Endothelial cell of umbilical vein (primary cell): ENCODE measurements around the gene NPDC1. TPM values are rescaled to one million over a fixed set of nuclear protein-coding genes. Genes with fewer than 3 reads are reported as not detected.

Experiments
- BruUV-seq: library from RNA; stranded (reverse); fragments of 400-500 nt; replicated peaks from 2 replicates; lab custom pipeline; 2021; lab: Mats Ljungman, UMichigan
- CTCF ChIA-PET: fragments of 300-600, 350-600 bp; sonication (Branson Sonifier 250); formaldehyde crosslinking; loops from one replicate; lab custom pipeline; 2021; ENCODE audit warnings: antibody characterized with exemption, inconsistent platforms; lab: Charles Lee
- POLR2A ChIA-PET: fragments of 300-600, 350-600 bp; sonication (Branson Sonifier 250); formaldehyde crosslinking; loops from one replicate; lab custom pipeline; 2021; ENCODE audit warnings: antibody characterized with exemption, inconsistent platforms; lab: Charles Lee
- DNase-seq: peaks from one replicate; pipeline ENCODE4 v3.0.0-alpha.2; 2011; ENCODE audit warnings: low read depth, low spot score
- FAIRE-seq: peaks from 2 replicates; lab custom pipeline; 2011; peaks lifted over from hg19 to GRCh38; lab: Jason Lieb, UNC
- H2AFZ ChIP-seq: 2 replicates; pipeline ENCODE4 v1.6.0; 2012; ENCODE audit warnings: low read depth, low read length, control low read depth, inconsistent platforms
- H3K27ac ChIP-seq: 2 replicates; pipeline ENCODE4 v1.5.1; 2011; ENCODE audit warnings: low read depth, mild to moderate bottlenecking, control low read depth, low read length, moderate library complexity; ENCODE audit not compliant: insufficient read depth
- H3K27me3 ChIP-seq, 2 experiments: 2 replicates each; pipeline versions ENCODE4 v1.6.0 to v1.6.1; 2011; ENCODE audit warnings: low read length in 2 of 2, mixed read lengths in 1 of 2; ENCODE audit not compliant: control insufficient read depth in 2 of 2, insufficient read depth in 2 of 2
- H3K36me3 ChIP-seq, 2 experiments: 2 replicates in 1 of 2; 3 replicates in 1 of 2; pipeline ENCODE4 v1.5.1; 2011; ENCODE audit warnings: low read length in 2 of 2, mild to moderate bottlenecking in 1 of 2, moderate library complexity in 1 of 2; ENCODE audit not compliant: control insufficient read depth in 2 of 2, insufficient read depth in 2 of 2; ENCODE audit errors: extremely low read depth in 1 of 2
- H3K4me1 ChIP-seq: 3 replicates; pipeline ENCODE4 v1.5.1; 2011; ENCODE audit warnings: mild to moderate bottlenecking, low read length; ENCODE audit not compliant: control insufficient read depth, insufficient read depth; ENCODE audit errors: extremely low read depth
- H3K4me2 ChIP-seq: 2 replicates; pipeline ENCODE4 v1.6.1; 2011; ENCODE audit warnings: low read length, control low read depth, mixed read lengths; ENCODE audit not compliant: insufficient read depth
- H3K4me3 ChIP-seq, 3 experiments: fragments of 200-600 bp in 1 of 3; sonication (generic), shearing (Covaris generic) in 1 of 3; replicated peaks in 1 of 3; 2 replicates each; pipeline ENCODE4 v1.5.1; 2011 to 2016; ENCODE audit warnings: control low read depth in 3 of 3, low read length in 3 of 3, mild to moderate bottlenecking in 2 of 3, inconsistent platforms in 1 of 3, low read depth in 1 of 3, moderate library complexity in 1 of 3; ENCODE audit not compliant: insufficient read depth in 1 of 3
- H3K79me2 ChIP-seq: 2 replicates; pipeline ENCODE4 v1.6.0; 2012; ENCODE audit warnings: low read length, inconsistent platforms; ENCODE audit not compliant: control insufficient read depth, insufficient read depth
- H3K9ac ChIP-seq: replicated peaks from 2 replicates; pipeline ENCODE3; 2011; ENCODE audit warnings: low read length, control low read depth; ENCODE audit not compliant: insufficient read depth; ENCODE audit errors: extremely low read depth
- H3K9me1 ChIP-seq: replicated peaks from 3 replicates; pipeline ENCODE4 v1.6.0; 2011; ENCODE audit warnings: mild to moderate bottlenecking, low read length; ENCODE audit not compliant: control insufficient read depth, insufficient read depth; ENCODE audit errors: extremely low read depth
- H3K9me3 ChIP-seq: replicated peaks from 2 replicates; pipeline ENCODE4 v1.5.1; 2012; ENCODE audit warnings: low read length, inconsistent platforms; ENCODE audit not compliant: control insufficient read depth, insufficient read depth
- H4K20me1 ChIP-seq: replicated peaks from 2 replicates; pipeline ENCODE3; 2011; ENCODE audit warnings: mild to moderate bottlenecking, low read length; ENCODE audit not compliant: control insufficient read depth, insufficient read depth; ENCODE audit errors: extremely low read depth
- CTCF ChIP-seq, 2 donors: IDR thresholded peaks; 1 replicate in 1 of 2; 2 replicates in 1 of 2; pipeline ENCODE4 v1.5.1; 2011; ENCODE audit warnings: low read length in 2 of 2, mild to moderate bottlenecking in 2 of 2, moderate library complexity in 2 of 2, control low read depth in 1 of 2, inconsistent platforms in 1 of 2, low read depth in 1 of 2; ENCODE audit not compliant: insufficient read depth in 1 of 2; ENCODE audit errors: extremely low read depth in 1 of 2
- EZH2 ChIP-seq: IDR thresholded peaks from 2 replicates; pipeline ENCODE4 v1.6.1; 2012; ENCODE audit warnings: borderline replicate concordance, low read depth, mild to moderate bottlenecking, moderate library complexity, low read length, inconsistent platforms; ENCODE audit not compliant: severe bottlenecking
- FOS ChIP-seq: IDR thresholded peaks from 2 replicates; pipeline ENCODE4 v1.6.1; 2011; ENCODE audit warnings: mild to moderate bottlenecking, low read length, moderate library complexity, borderline replicate concordance; ENCODE audit not compliant: insufficient read depth
- GATA2 ChIP-seq: IDR thresholded peaks from 2 replicates; pipeline ENCODE4 v1.7.0; 2011; ENCODE audit warnings: low read depth, mild to moderate bottlenecking, moderate library complexity, mixed read lengths, low read length; ENCODE audit not compliant: insufficient read length, insufficient read depth
- JUN ChIP-seq: IDR thresholded peaks from 2 replicates; pipeline ENCODE4 v1.6.1; 2011; ENCODE audit warnings: borderline replicate concordance, low read depth; ENCODE audit not compliant: insufficient read length, insufficient read depth
- MAX ChIP-seq: IDR thresholded peaks from 2 replicates; pipeline ENCODE4 v1.6.1; 2011; ENCODE audit not compliant: insufficient read depth, insufficient read length
- MYC ChIP-seq: IDR thresholded peaks from one replicate; pipeline ENCODE4 v1.6.1; 2011; ENCODE audit warnings: mild to moderate bottlenecking, low read depth, low read length
- POLR2A ChIP-seq: IDR thresholded peaks from 2 replicates; pipeline ENCODE4 v1.6.1; 2012; ENCODE audit warnings: low read depth, mild to moderate bottlenecking, control low read depth, low read length
- POLR2AphosphoS5 ChIP-seq: IDR thresholded peaks from 2 replicates; pipeline ENCODE4 v1.6.1; 2012; ENCODE audit warnings: low read depth, mild to moderate bottlenecking, control low read depth, low read length, moderate library complexity; ENCODE audit not compliant: insufficient read depth
- dilution Hi-C: fragments of 300-500 bp; cut with MboI; formaldehyde crosslinking; loops from one replicate; pipeline ENCODE4 v1.15.0; 2019; ENCODE audit warnings: low sequenced_read_pairs; ENCODE audit not compliant: extremely low pct_ligation_motif_present
- intact Hi-C: fragments of 100-400 bp; cut with micrococcal nuclease; formaldehyde crosslinking; loops from one replicate; pipeline ENCODE4 v1.10.0; 2022
- polyA plus RNA-seq, 4 experiments: library from polyadenylated mRNA; depleted of rRNA in 3 of 4; stranded (reverse) in 3 of 4; unstranded in 1 of 4; fragments of >200 nt; gene quantifications; 2 replicates each; pipeline versions ENCODE4 v1.2.1 to v1.2.3, GENCODE V29; 2011 to 2012; ENCODE audit warnings: missing spikeins in 1 of 4
- total RNA-seq: library from RNA; stranded (reverse); gene quantifications from 2 replicates; pipeline ENCODE4 v1.2.3, GENCODE V29; 2021

NPDC1 gene
- total and polyA plus RNA-seq, 2 donors (not counting 3 experiments of a cell fraction or from before 2014, with no cell fraction given) = 115 to 181 TPM

- H3K36me3 ChIP-seq = peaks cover 0 to 32% of the 10 kb centered on the region in 2 experiments
- peak overlapping the region in 1 of 3 experiments; percentile 88 for H3K4me3 ChIP-seq
- H3K9ac ChIP-seq = no peak overlapping the region
- dilution Hi-C loops (no loop called here), intact Hi-C loops (no loop called here)
- DNase-seq (no peak), FAIRE-seq (no peak)
- TF ChIP-seq POLR2A (no peak), GATA2 (no peak), JUN (no peak), MAX (no peak), MYC (no peak), FOS (no peak), EZH2 (no peak), CTCF (IDR thresholded peaks at IDR 0.05; ENCODE audit: extremely low read depth in 1 of 2, insufficient read depth in 1 of 2, low read depth in 1 of 2, low read length in 2 of 2) (no peak), POLR2AphosphoS5 (no peak)
- no peaks in the 10 kb centered on the region for H3K9me1 ChIP-seq
- H2AFZ ChIP-seq = no peak overlapping the region
- H3K4me1 ChIP-seq = peaks cover 15% of the 10 kb centered on the region
- ChIA-PET CTCF (interaction anchor here (3.7 kb wide), 1 partner anchor 12 kb away, joined by 29 read pairs; no protein-coding TSS in a partner anchor), POLR2A (no interaction called here)
- no peaks in the 10 kb centered on the region for H3K27me3 ChIP-seq
- H3K79me2 ChIP-seq = peaks cover 6% of the 10 kb centered on the region
- H3K9me3 ChIP-seq = no peaks in the 10 kb centered on the region
- no peak overlapping the region for H3K4me2 ChIP-seq
- H4K20me1 ChIP-seq = no peaks in the 10 kb centered on the region
- no peak overlapping the region for H3K27ac ChIP-seq
- no TSS peak for BruUV-seq
Observed at GRCh38 chr9:137078701-137079400, 32.9 kb upstream of the NPDC1 start.
